Measurements from ENCODE around the gene RANBP17.

The RANBP17 gene

GRCh38 chr5:171102877-171103610 is 241.2 kb downstream of the RANBP17 start:
- DNase-seq: no peak

- DNase-seq: no peak
Measured at GRCh38 chr5:171107669-171108068, 245.9 kb downstream of the RANBP17 start.

GRCh38 chr5:171115519-171115918 is 253.7 kb downstream of the RANBP17 start:
- peak; percentile 80 for DNase-seq

GRCh38 chr5:171116719-171117118 is 254.9 kb downstream of the RANBP17 start:
- no peak for DNase-seq

GRCh38 chr5:171120986-171121622 is 259.3 kb downstream of the RANBP17 start:
- DNase-seq: no peak

GRCh38 chr5:171121638-171122037 is 259.8 kb downstream of the RANBP17 start:
- no peak for DNase-seq

GRCh38 chr5:171122372-171122771 is 260.6 kb downstream of the RANBP17 start:
- peak; percentile 65 for DNase-seq

GRCh38 chr5:171123417-171123816 is 261.6 kb downstream of the RANBP17 start:
- no peak for DNase-seq

GRCh38 chr5:171127314-171127713 is 265.5 kb downstream of the RANBP17 start:
- DNase-seq: no peak

GRCh38 chr5:171128136-171128535 is 266.3 kb downstream of the RANBP17 start:
- no peak for DNase-seq

GRCh38 chr5:171129308-171129707 is 267.5 kb downstream of the RANBP17 start:
- no peak for DNase-seq

- no peak for DNase-seq
Measured at GRCh38 chr5:171131497-171131896, 269.7 kb downstream of the RANBP17 start.

- no peak for DNase-seq
Measured at GRCh38 chr5:171137768-171138525, 276.1 kb downstream of the RANBP17 start.

GRCh38 chr5:171139227-171139626 is 277.4 kb downstream of the RANBP17 start:
- DNase-seq: no peak

GRCh38 chr5:171142617-171143016 is 280.8 kb downstream of the RANBP17 start:
- no peak for DNase-seq

GRCh38 chr5:171143171-171143570 is 281.4 kb downstream of the RANBP17 start:
- DNase-seq: no peak

- DNase-seq: no peak
Measured at GRCh38 chr5:171143926-171144325, 282.1 kb downstream of the RANBP17 start.

GRCh38 chr5:171149333-171149732 is 287.5 kb downstream of the RANBP17 start:
- no peak for DNase-seq

- DNase-seq: no peak
Measured at GRCh38 chr5:171149772-171150171, 288.0 kb downstream of the RANBP17 start.

- DNase-seq: peak; percentile 39
Measured at GRCh38 chr5:171152382-171152781, 290.6 kb downstream of the RANBP17 start.

GRCh38 chr5:171155621-171156020 is 293.8 kb downstream of the RANBP17 start:
- no peak for DNase-seq

- no peak for DNase-seq
Measured at GRCh38 chr5:171157276-171157675, 295.5 kb downstream of the RANBP17 start.

- no peak for DNase-seq
Measured at GRCh38 chr5:171157775-171158174, 296.0 kb downstream of the RANBP17 start.

- DNase-seq: no peak
Measured at GRCh38 chr5:171158581-171158980, 296.8 kb downstream of the RANBP17 start.
